ENCODE results near the gene IL25.
"Not testable (repeated sequence)": the region's sequence is repeated elsewhere in the genome, so short reads cannot be mapped to it uniquely, and the experiment has no call there.

Gene IL25

DNA sequence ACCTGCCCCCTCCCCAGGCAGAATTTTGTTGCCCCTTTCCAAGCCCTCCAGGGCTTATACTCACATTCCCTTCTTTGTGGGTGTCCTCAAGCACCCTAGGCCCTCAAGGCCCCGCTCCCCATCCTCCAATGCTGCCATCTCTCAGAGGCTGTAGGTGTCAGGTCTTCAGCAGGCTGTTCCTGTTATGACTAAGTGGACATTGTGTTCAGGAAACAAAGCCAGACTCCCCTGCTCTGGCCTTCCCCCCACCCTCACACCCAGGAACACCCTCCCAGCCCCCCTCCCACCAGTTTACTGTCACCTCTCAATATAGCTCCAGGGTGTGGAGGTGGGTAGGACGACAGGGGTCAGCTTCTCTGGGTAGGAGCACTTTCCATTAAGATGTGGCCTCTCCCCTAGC is 36.9 kb downstream of the IL25 start:
- DNase-seq (ENCODE audit: low read depth, low spot score): no peak

- no peak for DNase-seq (ENCODE audit: low read depth, low spot score)
Observed at GRCh38 chr14:23409966-23410635, 37.5 kb downstream of the IL25 start.

DNA sequence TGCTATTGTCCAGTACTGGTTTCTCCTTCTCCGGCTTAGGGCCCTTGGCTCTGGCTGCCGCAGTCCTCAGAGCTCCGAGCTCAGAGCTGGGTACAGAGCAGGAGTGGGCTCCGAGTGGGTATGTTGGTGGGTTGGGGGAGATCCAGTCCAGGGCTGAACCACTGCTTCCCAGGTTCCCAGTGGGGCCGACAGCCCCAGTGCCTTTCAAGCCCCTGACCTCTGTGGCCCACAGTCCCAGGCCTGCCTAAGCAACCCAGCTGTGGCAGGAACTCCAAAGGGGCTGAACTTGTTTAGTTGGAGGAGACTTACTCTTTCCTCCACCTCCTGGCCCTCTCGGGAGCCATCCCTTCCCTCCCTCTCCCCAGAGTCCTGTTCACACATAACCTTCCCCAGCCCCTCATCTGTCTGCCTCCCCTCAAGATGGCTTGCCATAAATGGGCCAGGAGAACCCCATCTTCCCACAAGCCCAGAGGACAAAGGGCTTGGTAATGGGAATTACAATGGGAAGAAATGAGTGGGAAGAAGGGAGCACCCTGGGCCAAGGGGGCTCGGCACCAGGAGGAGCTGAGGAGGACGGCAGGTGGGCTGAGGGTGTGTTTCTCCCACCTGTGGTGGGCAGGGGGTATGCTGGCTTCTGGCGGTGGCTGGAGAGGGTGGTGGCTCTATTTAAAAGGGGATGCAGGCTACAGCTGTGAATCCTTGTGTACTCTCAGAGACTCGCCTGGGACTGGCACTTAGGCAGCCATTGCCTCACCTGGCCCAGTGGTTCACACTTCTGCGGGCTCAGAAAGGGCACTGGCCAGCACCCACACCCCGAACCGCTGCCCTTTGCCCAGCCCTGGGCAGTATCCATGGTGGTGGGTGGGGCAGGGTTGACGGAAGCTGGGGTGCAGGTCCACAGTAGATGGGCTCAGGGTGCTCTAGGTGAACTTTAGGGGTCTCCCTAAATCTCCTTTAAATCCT is 39.2 kb downstream of the IL25 start:
- DNase-seq (ENCODE audit: low read depth, low spot score): no peak

GRCh38 chr14:23413681-23414080 is 41.1 kb downstream of the IL25 start:
- no peak for DNase-seq (ENCODE audit: low read depth, low spot score)

- no peak for DNase-seq (ENCODE audit: low read depth, low spot score)
Observed at GRCh38 chr14:23414254-23414653, 41.6 kb downstream of the IL25 start.

- DNase-seq (ENCODE audit: low read depth, low spot score): no peak
Observed at GRCh38 chr14:23414906-23415820, 42.6 kb downstream of the IL25 start.

DNA sequence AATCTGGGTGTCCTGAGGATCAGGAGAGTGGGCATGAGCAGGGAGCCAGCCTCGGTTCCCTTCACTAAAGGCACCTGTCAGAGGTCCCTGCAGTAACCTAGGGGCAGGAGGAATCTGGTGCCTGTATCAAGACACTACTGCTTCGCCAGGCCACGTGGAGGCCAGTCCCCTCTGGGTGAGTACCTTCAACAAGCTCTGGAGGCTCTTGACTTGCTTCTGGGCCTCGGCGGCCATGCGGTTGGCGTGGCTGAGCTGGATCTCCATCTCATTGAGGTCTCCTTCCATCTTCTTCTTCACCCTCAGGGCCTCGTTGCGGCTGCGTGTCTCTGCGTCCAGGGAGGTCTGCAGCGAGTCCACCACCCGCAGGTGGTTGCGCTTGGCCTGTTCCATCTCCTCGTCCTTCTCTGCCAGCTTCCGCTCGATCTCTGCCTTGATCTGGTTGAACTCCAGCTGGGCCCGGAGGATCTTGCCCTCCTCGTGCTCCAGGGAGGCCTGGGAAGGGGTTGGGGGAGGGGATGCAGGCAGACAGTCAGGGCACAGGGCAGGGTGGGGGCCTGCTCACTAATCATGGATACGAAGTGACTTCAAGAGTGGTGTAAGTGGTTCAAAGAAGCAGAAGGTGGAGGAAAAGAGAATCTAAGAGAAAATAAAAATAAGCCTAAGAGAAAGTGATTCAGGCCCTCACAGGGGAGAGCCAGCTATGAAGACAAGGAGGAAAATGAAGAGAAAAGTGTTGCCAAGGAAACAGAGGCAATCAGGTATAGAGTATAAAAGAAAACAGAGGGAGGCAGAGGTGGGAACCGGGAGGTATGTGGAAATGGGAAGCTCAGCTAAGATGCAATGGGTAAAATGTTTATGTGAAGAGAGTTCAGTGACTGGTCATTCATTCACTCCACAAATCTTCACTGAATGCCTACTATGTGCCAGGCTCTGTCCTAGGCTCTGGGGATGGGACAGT is 43.5 kb downstream of the IL25 start:
- no peak for DNase-seq (ENCODE audit: low read depth, low spot score)

DNA sequence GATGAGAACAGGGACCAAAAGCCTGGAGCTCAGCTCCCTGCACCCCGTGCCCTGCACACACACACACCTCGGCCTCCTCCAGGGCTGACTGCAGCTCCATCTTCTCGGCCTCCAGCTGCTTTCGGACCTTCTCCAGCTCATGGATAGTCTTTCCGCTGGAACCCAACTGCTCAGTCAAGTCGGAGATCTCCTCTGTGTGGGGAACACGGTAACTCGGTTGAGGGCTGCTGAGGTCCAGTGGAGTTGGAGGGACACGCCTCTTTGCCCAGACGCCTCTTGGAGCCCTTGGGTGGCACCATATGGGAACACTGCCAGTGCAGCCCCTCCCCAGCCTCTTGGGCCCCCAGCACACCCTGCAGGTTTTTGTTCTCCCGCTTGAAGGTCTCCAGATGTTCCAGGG is 44.2 kb downstream of the IL25 start:
- no peak for DNase-seq (ENCODE audit: low read depth, low spot score)

- not testable (repeated sequence) for DNase-seq (ENCODE audit: low read depth, low spot score)
Observed at GRCh38 chr14:23417269-23417668, 44.7 kb downstream of the IL25 start.

- no peak for DNase-seq (ENCODE audit: low read depth, low spot score)
Observed at GRCh38 chr14:23418021-23418420, 45.4 kb downstream of the IL25 start.

DNA sequence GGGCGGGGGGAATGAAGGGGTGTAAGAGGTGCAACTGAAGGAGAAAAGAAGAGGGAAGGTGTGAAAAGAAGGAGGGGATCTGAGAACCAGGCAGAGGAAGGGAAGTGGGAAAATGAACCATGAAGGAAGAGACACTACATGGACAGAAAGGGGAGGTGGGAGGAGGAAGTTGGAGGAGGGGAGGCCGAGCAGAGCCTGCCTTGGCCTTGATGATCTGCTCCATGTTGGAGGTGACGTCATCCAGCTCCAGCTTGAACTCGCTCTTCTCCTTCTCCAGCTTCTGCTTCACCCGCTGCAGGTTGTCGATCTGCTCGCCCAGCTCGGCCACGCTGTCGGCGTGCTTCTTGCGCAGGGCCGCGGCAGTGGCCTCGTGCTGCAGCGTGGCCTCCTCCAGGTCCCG is 47.0 kb downstream of the IL25 start:
- not testable (repeated sequence) for DNase-seq (ENCODE audit: low read depth, low spot score)

GRCh38 chr14:23421594-23421993 is 49.0 kb downstream of the IL25 start:
- DNase-seq (ENCODE audit: low read depth, low spot score): no peak

- no peak for DNase-seq (ENCODE audit: low read depth, low spot score)
Observed at GRCh38 chr14:23423657-23424056, 51.0 kb downstream of the IL25 start.

DNA sequence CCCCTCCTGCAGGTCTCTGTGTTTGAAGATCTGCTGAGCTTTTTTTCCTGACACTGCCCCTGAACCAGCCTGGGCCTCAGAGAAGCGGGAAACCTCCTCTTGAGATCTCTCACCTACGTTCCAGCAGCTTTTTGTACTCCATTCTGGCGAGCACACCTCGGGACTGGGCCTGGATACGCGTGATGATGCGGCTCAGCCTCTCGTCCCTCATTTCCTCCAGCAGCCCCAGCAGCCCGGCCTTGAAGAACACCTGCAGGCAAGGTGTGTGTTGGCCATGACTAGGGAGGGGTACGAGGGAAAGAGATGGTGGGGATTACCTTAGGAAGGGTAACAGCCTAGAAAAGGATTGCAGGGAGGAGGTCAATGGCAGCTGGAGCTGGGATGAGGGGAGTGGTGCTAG is 52.6 kb downstream of the IL25 start:
- DNase-seq (ENCODE audit: low read depth, low spot score): no peak

GRCh38 chr14:23425798-23426197 is 53.2 kb downstream of the IL25 start:
- not testable (repeated sequence) for DNase-seq (ENCODE audit: low read depth, low spot score)

Measured in ELF-1 (cell line).